ENCODE data around the gene TIPARP.
"Not testable (repeated sequence)": the region's sequence is repeated elsewhere in the genome, so short reads cannot be mapped to it uniquely, and the experiment has no call there.

TIPARP gene

GRCh38 chr3:156649681-156650080 lies 24.7 kb upstream of the TIPARP start:
- no peak for DNase-seq (ENCODE audit: low read depth in 2 of 2)

GRCh38 chr3:156652661-156653060 lies 21.7 kb upstream of the TIPARP start:
- not testable (repeated sequence) for DNase-seq (ENCODE audit: low read depth in 2 of 2)

GRCh38 chr3:156654834-156655233 lies 19.6 kb upstream of the TIPARP start:
- DNase-seq (ENCODE audit: low read depth in 2 of 2) = no peak

- no peak for DNase-seq (ENCODE audit: low read depth in 2 of 2)
These were observed 18.4 kb upstream of the TIPARP start for GRCh38 chr3:156655819-156656550.

- no peak for DNase-seq (ENCODE audit: low read depth in 2 of 2)
These were observed 16.9 kb upstream of the TIPARP start for GRCh38 chr3:156657440-156657839.

- no peak for DNase-seq (ENCODE audit: low read depth in 2 of 2)
These were observed 16.3 kb upstream of the TIPARP start for GRCh38 chr3:156657862-156658731.

GRCh38 chr3:156658732-156659090 lies 15.7 kb upstream of the TIPARP start:
- DNase-seq (ENCODE audit: low read depth in 2 of 2) = no peak

- DNase-seq (ENCODE audit: low read depth in 2 of 2) = no peak
These were observed 15.1 kb upstream of the TIPARP start for GRCh38 chr3:156659260-156659659.

- no peak for DNase-seq (ENCODE audit: low read depth in 2 of 2)
These were observed 13.2 kb upstream of the TIPARP start for GRCh38 chr3:156661155-156661554.

GRCh38 chr3:156664011-156664830 lies 10.2 kb upstream of the TIPARP start:
- no peak for DNase-seq (ENCODE audit: low read depth in 2 of 2)

GRCh38 chr3:156664831-156665178 lies 9.6 kb upstream of the TIPARP start:
- no peak for DNase-seq (ENCODE audit: low read depth in 2 of 2)

GRCh38 chr3:156665291-156665690 lies 9.1 kb upstream of the TIPARP start:
- no peak for DNase-seq (ENCODE audit: low read depth in 2 of 2)

- DNase-seq (ENCODE audit: low read depth in 2 of 2) = no peak
These were observed 8.3 kb upstream of the TIPARP start for GRCh38 chr3:156666073-156666472.

GRCh38 chr3:156668073-156668763 lies 6.2 kb upstream of the TIPARP start:
- no peak for DNase-seq (ENCODE audit: low read depth in 2 of 2)

GRCh38 chr3:156670077-156670476 lies 4.3 kb upstream of the TIPARP start:
- DNase-seq (ENCODE audit: low read depth in 2 of 2) = no peak

GRCh38 chr3:156670652-156671051 lies 3.7 kb upstream of the TIPARP start:
- DNase-seq (ENCODE audit: low read depth in 2 of 2) = no peak

GRCh38 chr3:156673732-156674045 lies 701 bp upstream of the TIPARP start:
- no peak for DNase-seq (ENCODE audit: low read depth in 2 of 2)

GRCh38 chr3:156674911-156675829 lies 780 bp downstream of the TIPARP start:
- DNase-seq (ENCODE audit: low read depth in 2 of 2) = peak in 1 of 2 donors; percentile 13

GRCh38 chr3:156675830-156676767 lies 1.7 kb downstream of the TIPARP start:
- DNase-seq (ENCODE audit: low read depth in 2 of 2) = no peak

Measured in stimulated activated CD8-positive, alpha-beta memory T cell treated with anti-CD3 and anti-CD28 coated beads, Interleukin-7, amount 100 ng/mL, for 1 hour (primary cell).